Right lobe of liver (tissue), 6 donors: ENCODE data around the gene ASPSCR1. TPM values are rescaled to one million over a fixed set of nuclear protein-coding genes. Genes with fewer than 3 reads are reported as not detected.

ENCODE experiments used
- ATAC-seq, 4 donors: fragments of 200-7000 bp; cut with Tn5 transposase; one replicate each; pipeline ENCODE4 v1.9.1; 2020; ENCODE audit warnings: mild to moderate bottlenecking in 4 of 4, moderate library complexity in 4 of 4
- DNase-seq, 3 donors: peaks; one replicate each; pipeline ENCODE4 v3.0.0-alpha.2; 2020
- H3K27ac ChIP-seq, 3 donors: fragments of 200-600 bp; one replicate each; pipeline ENCODE4 v1.8.0; 2022
- H3K27me3 ChIP-seq, 2 donors: fragments of 200-600 bp; one replicate each; pipeline ENCODE4 v1.8.0; 2022
- H3K36me3 ChIP-seq, 4 donors: fragments of 200-600 bp; sonication (generic) in 1 of 4; one replicate each; pipeline versions ENCODE4 v1.5.1 to v1.8.0; 2017 to 2022; ENCODE audit warnings: control low read depth in 1 of 4
- H3K4me1 ChIP-seq, 4 donors: fragments of 200-600 bp; sonication (generic) in 1 of 4; one replicate each; pipeline versions ENCODE4 v1.5.1 to v1.8.0; 2017 to 2022; ENCODE audit warnings: control low read depth in 1 of 4
- H3K4me3 ChIP-seq, 3 donors: fragments of 200-600 bp; one replicate each; pipeline ENCODE4 v1.8.0; 2022
- H3K9me3 ChIP-seq, 4 donors: fragments of 200-600 bp; sonication (generic) in 1 of 4; one replicate each; pipeline versions ENCODE4 v1.5.1 to v1.8.0; 2017 to 2022; ENCODE audit warnings: control low read depth in 1 of 4
- CTCF ChIP-seq, 4 donors: fragments of 200-600 bp in 3 of 4; fragments of 450-650 bp in 1 of 4; IDR thresholded peaks; one replicate each; pipeline versions ENCODE4 v1.5.1 to v1.8.0; 2016 to 2022; ENCODE audit warnings: antibody characterized with exemption in 4 of 4, mild to moderate bottlenecking in 2 of 4
- POLR2A ChIP-seq: fragments of 450-650 bp; IDR thresholded peaks from one replicate; pipeline ENCODE4 v1.6.1; 2017; ENCODE audit warnings: antibody characterized with exemption, mild to moderate bottlenecking
- WGBS: methylation state at CpG from one replicate; pipeline ENCODE4 v1.1.6; 2018; ENCODE audit warnings: low coverage, low lambda C conversion rate; ENCODE audit not compliant: insufficient coverage; ENCODE audit errors: missing lambda C conversion rate; 5-methylcytosine and 5-hydroxymethylcytosine counted together
- intact Hi-C, 2 donors: fragments of 100-400 bp; cut with DNase I; formaldehyde crosslinking; loops; one replicate each; pipeline versions ENCODE4 v1.11.2 to v1.14.1; 2022
- total RNA-seq, 6 experiments: library from RNA; depleted of rRNA in 2 of 6; stranded (reverse); fragments of >200 nt in 2 of 6; fragmentation: NEBNext Ultra II Directional in 3 of 6; extraction: Animal tissue kit (Norgen Biotek cat#: 25700) in 3 of 6; gene quantifications; one replicate each; pipeline versions ENCODE4 v1.1.0 to v1.2.4, GENCODE V29; 2016 to 2023
- donor health status: DM: no; HTN: yes; CAD: no.
- donor health status: DM: no; HTN: no; CAD: no.
- donor health status: DM: no; HTN: no; CAD: no.
- donor health status: DM: no; HTN: yes; CAD: no.
- donor health status: DM: no; HTN: yes; CAD: no.

Gene ASPSCR1
- total RNA-seq, 6 experiments from 2014 or later: 24.4 to 55.6 (median 32.9) TPM

GRCh38 chr17:82029990-82030469 is 52.6 kb downstream of the ASPSCR1 start:
- 80% methylated on average over 1 of the region's 31 CpGs for WGBS
- H3K4me1 ChIP-seq: peaks cover 0 to 32% (median 16%) of the 10 kb centered on the region in 4 donors
- TF ChIP-seq POLR2A (no peak), CTCF (IDR thresholded peaks at IDR 0.05) (no peak)
- H3K36me3 ChIP-seq: no peaks in the 10 kb centered on the region
- intact Hi-C loops: loop anchor here (2.0 to 10.0 kb wide), 4 partner anchors 55 to 127 kb away; partner anchors contain the start of gene FASN (in 1 of the 2)
- peak overlapping the region in 1 of 3 donors; percentile 65 for H3K27ac ChIP-seq
- H3K4me3 ChIP-seq: no peak overlapping the region
- H3K9me3 ChIP-seq: no peaks in the 10 kb centered on the region
- H3K27me3 ChIP-seq: no peaks in the 10 kb centered on the region
- ATAC-seq: no peak
- DNase-seq: no peak

- Histone ChIP-seq H3K27me3 (no peaks in the 10 kb centered on the region), H3K9me3 (no peaks in the 10 kb centered on the region), H3K36me3 (peaks cover 0 to 6% (median 0%) of the 10 kb centered on the region in 4 donors), H3K4me1 (peaks cover 0 to 33% (median 16%) of the 10 kb centered on the region in 4 donors), H3K4me3 (peak overlapping the region; percentile 44 to 60 (median 46)), H3K27ac (peak overlapping the region; percentile 16 to 65 (median 49))
- TF ChIP-seq CTCF (IDR thresholded peaks at IDR 0.05): peak; percentile 90 to 99 (median 98)
- TF ChIP-seq POLR2A: peak; percentile 26
- DNase-seq (peak; percentile 91 to 92 (median 92)), ATAC-seq (peak; percentile 72 to 79 (median 78))
- no CpG with 5 or more reads among the region's 94 CpGs for WGBS
- intact Hi-C loops: loop anchor here (2.0 to 10.0 kb wide), 4 partner anchors 54 to 127 kb away; partner anchors contain the start of gene FASN (in 1 of the 2)
Observed at GRCh38 chr17:82030470-82031302, 53.3 kb downstream of the ASPSCR1 start.

GRCh38 chr17:82031303-82031884 is 54.0 kb downstream of the ASPSCR1 start, which contains the start of gene RAC3:
TSS of gene RAC3 (plus strand) at chr17:82031678. CDS start at chr17:82031762, 84 bp downstream.
- no peak for DNase-seq
- ATAC-seq: peak in 2 of 4 donors; percentile 0
- Histone ChIP-seq H3K4me3 (peak within 1 kb of the TSS; percentile 44 to 60 (median 46)), H3K36me3 (peaks cover 0 to 12% (median 0%) of the 10 kb centered on the region in 4 donors), H3K27me3 (no peaks in the 10 kb centered on the region), H3K9me3 (no peaks in the 10 kb centered on the region), H3K4me1 (peaks cover 0 to 33% (median 13%) of the 10 kb centered on the region in 4 donors), H3K27ac (peak within 1 kb of the TSS; percentile 16 to 65 (median 49))
- WGBS: 0% methylated on average over 9 of the region's 96 CpGs
- no peak for TF ChIP-seq POLR2A
- no peak for TF ChIP-seq CTCF (IDR thresholded peaks at IDR 0.05)
- intact Hi-C loops: loop anchor here (2.0 to 10.0 kb wide), 4 partner anchors 53 to 126 kb away; partner anchors contain the start of gene FASN (in 1 of the 2)

- peaks cover 0 to 31% (median 12%) of the 10 kb centered on the region in 4 donors for H3K4me1 ChIP-seq
- peak in 1 of 3 donors; percentile 76 for DNase-seq
Observed at GRCh38 chr17:82031885-82032627, 54.6 kb downstream of the ASPSCR1 start.

More at GRCh38 chr17:82031885-82032627, 54.6 kb downstream of the ASPSCR1 start:
- no peaks in the 10 kb centered on the region for H3K9me3 ChIP-seq
- no peak overlapping the region for H3K27ac ChIP-seq
- no peaks in the 10 kb centered on the region for H3K27me3 ChIP-seq
- H3K36me3 ChIP-seq: peaks cover 0 to 16% (median 0%) of the 10 kb centered on the region in 4 donors
- WGBS: no CpG with 5 or more reads among the region's 59 CpGs
- no peak for TF ChIP-seq CTCF (IDR thresholded peaks at IDR 0.05)
- TF ChIP-seq POLR2A: no peak
- ATAC-seq: peak; percentile 6 to 47 (median 24)
- H3K4me3 ChIP-seq: peak overlapping the region in 2 of 3 donors; percentile 25 to 60
- intact Hi-C loops: loop anchor here (2.0 to 10.0 kb wide), 4 partner anchors 53 to 125 kb away; partner anchors contain the start of gene FASN (in 1 of the 2)
